Activated B cell treated with CpG ODN at 0.5 μM for 24 hours (primary cell): ENCODE measurements around the gene HSD17B8. TPM values are rescaled to one million over a fixed set of nuclear protein-coding genes. Genes with fewer than 3 reads are reported as not detected.

Experiments used
- ATAC-seq: fragments of 200-7000 bp; cut with Tn5 transposase; one replicate; pipeline ENCODE4 v1.10.0; 2021; ENCODE audit warnings: low read depth, mild to moderate bottlenecking, moderate library complexity
- CTCF ChIA-PET: fragments of 350-600 bp; sonication (Branson Sonifier 250); formaldehyde crosslinking; loops from one replicate; lab custom pipeline; 2021; ENCODE audit warnings: antibody characterized with exemption; lab: Charles Lee
- POLR2A ChIA-PET: fragments of 350-600 bp; sonication (Branson Sonifier 250); formaldehyde crosslinking; loops from one replicate; lab custom pipeline; 2021; ENCODE audit warnings: antibody characterized with exemption; lab: Charles Lee
- DNase-seq: peaks from one replicate; pipeline ENCODE4 v3.0.0; 2022
- H3K27ac Mint-ChIP-seq: one replicate; pipeline ENCODE4 v1.8.0; 2020; ENCODE audit warnings: mixed read lengths
- H3K27me3 Mint-ChIP-seq: one replicate; pipeline ENCODE4 v1.8.0; 2021; ENCODE audit warnings: mixed read lengths
- H3K36me3 Mint-ChIP-seq: one replicate; pipeline ENCODE4 v1.8.0; 2021; ENCODE audit warnings: low read depth, mixed read lengths
- H3K4me1 Mint-ChIP-seq: one replicate; pipeline ENCODE4 v1.8.0; 2021; ENCODE audit warnings: mixed read lengths
- H3K4me3 Mint-ChIP-seq: one replicate; pipeline ENCODE4 v1.8.0; 2020; ENCODE audit warnings: mild to moderate bottlenecking, mixed read lengths
- H3K9me3 Mint-ChIP-seq: one replicate; pipeline ENCODE4 v1.8.0; 2020; ENCODE audit warnings: mixed read lengths
- intact Hi-C: fragments of 100-400 bp; cut with micrococcal nuclease; formaldehyde crosslinking; loops from one replicate; pipeline ENCODE4 v1.15.1; 2024
- total RNA-seq: library from RNA; stranded (reverse); gene quantifications from 2 replicates; pipeline ENCODE4 v1.2.3, GENCODE V29; 2022
- TF ChIP-seq, protein P1 (sequence below): fragments of 200-600 bp; IDR thresholded peaks from one replicate; pipeline ENCODE4 v1.8.0; 2022; ENCODE audit warnings: antibody characterized with exemption, mild to moderate bottlenecking

Gene HSD17B8
- total RNA-seq, 1 donor from 2014 or later = 12.3 TPM

DNA sequence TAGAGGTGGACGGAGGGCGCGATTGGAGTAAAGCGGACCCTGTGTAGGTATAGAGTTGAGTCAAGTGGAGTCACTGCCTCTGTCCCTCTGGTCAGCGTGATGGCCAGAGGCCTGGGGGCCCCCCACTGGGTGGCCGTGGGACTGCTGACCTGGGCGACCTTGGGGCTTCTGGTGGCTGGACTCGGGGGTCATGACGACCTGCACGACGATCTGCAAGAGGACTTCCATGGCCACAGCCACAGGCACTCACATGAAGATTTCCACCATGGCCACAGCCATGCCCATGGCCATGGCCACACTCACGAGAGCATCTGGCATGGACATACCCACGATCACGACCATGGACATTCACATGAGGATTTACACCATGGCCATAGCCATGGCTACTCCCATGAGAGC, 3.3 kb upstream of the HSD17B8 start:
- POLR2A ChIA-PET = no interaction called here
- CTCF ChIA-PET = no interaction called here
- intact Hi-C loops = loop anchor here (2.0 to 10.0 kb wide), 5 partner anchors 88 to 1226 kb away; partner anchors contain the start of genes AGPAT1, DXO, HLA-DOA and RNF5
- H3K4me3 Mint-ChIP-seq = peak overlapping the region; percentile 99
- DNase-seq = no peak
- H3K4me1 Mint-ChIP-seq = peaks cover 80% of the 10 kb centered on the region
- H3K36me3 Mint-ChIP-seq = peaks cover 56% of the 10 kb centered on the region
- TF ChIP-seq, protein P1, sequence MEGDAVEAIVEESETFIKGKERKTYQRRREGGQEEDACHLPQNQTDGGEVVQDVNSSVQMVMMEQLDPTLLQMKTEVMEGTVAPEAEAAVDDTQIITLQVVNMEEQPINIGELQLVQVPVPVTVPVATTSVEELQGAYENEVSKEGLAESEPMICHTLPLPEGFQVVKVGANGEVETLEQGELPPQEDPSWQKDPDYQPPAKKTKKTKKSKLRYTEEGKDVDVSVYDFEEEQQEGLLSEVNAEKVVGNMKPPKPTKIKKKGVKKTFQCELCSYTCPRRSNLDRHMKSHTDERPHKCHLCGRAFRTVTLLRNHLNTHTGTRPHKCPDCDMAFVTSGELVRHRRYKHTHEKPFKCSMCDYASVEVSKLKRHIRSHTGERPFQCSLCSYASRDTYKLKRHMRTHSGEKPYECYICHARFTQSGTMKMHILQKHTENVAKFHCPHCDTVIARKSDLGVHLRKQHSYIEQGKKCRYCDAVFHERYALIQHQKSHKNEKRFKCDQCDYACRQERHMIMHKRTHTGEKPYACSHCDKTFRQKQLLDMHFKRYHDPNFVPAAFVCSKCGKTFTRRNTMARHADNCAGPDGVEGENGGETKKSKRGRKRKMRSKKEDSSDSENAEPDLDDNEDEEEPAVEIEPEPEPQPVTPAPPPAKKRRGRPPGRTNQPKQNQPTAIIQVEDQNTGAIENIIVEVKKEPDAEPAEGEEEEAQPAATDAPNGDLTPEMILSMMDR = no peak
- H3K9me3 Mint-ChIP-seq = no peaks in the 10 kb centered on the region
- no peaks in the 10 kb centered on the region for H3K27me3 Mint-ChIP-seq
- H3K27ac Mint-ChIP-seq = peak overlapping the region; percentile 96
- no peak for ATAC-seq

DNA sequence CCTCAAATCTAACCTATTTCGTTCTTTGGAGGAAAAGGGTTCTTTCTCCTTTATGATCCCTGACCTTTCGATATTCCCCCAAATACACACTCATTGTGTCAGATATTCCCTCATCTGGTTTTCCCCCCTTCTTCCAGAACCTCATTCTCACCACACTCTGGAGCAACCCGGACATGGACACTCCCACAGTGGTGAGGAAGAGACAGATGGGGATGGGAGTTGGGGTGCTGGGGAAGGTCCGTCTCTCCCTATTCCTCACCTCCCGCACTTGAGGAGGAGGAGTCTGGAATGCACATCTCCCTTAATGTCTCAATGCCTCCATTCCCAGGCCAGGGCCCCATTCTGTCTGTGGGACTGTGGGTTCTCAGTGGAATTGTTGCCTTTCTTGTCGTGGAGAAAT, 2.5 kb upstream of the HSD17B8 start:
- Mint-ChIP-seq H3K4me3 (peak overlapping the region; percentile 99), H3K36me3 (peaks cover 50% of the 10 kb centered on the region), H3K4me1 (peaks cover 82% of the 10 kb centered on the region), H3K27me3 (no peaks in the 10 kb centered on the region), H3K9me3 (no peaks in the 10 kb centered on the region), H3K27ac (no peak overlapping the region)
- no peak for ATAC-seq
- POLR2A ChIA-PET = no interaction called here
- intact Hi-C loops = loop anchor here (2.0 to 10.0 kb wide), 5 partner anchors 89 to 1227 kb away; partner anchors contain the start of genes AGPAT1, DXO, HLA-DOA and RNF5
- TF ChIP-seq, protein P1 = no peak
- CTCF ChIA-PET = interaction anchor here (1.6 kb wide), 1 partner anchor 46 kb away, joined by 4 read pairs; no protein-coding TSS in a partner anchor
- DNase-seq = no peak

DNA sequence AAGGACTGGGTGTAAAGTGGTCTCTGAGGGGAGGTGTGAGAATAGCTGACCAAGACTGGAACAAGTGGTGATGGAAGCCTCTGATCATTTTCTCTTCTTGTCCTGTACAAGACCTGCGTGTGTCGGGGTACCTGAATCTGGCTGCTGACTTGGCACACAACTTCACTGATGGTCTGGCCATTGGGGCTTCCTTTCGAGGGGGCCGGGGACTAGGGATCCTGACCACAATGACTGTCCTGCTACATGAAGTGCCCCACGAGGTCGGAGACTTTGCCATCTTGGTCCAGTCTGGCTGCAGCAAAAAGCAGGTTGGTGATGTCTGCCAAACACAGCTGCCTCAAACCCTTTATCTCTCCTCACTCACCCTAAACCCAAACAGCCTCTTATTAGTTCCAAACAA, 1.7 kb upstream of the HSD17B8 start:
- intact Hi-C loops = loop anchor here (5.0 to 10.0 kb wide), 3 partner anchors 1005 to 1228 kb away; partner anchors contain the start of genes AGPAT1, DXO and RNF5
- ATAC-seq (no peak), DNase-seq (no peak)
- TF ChIP-seq, protein P1 = no peak
- ChIA-PET CTCF (interaction anchor here (1.6 kb wide), 1 partner anchor 45 kb away, joined by 4 read pairs; no protein-coding TSS in a partner anchor), POLR2A (interaction anchor here (1.1 kb wide), 1 partner anchor 68 kb away, joined by 4 read pairs; no protein-coding TSS in a partner anchor)
- Mint-ChIP-seq H3K4me1 (peaks cover 78% of the 10 kb centered on the region), H3K9me3 (no peaks in the 10 kb centered on the region), H3K27me3 (no peaks in the 10 kb centered on the region), H3K27ac (no peak overlapping the region), H3K36me3 (peaks cover 41% of the 10 kb centered on the region), H3K4me3 (peak overlapping the region; percentile 50)

DNA sequence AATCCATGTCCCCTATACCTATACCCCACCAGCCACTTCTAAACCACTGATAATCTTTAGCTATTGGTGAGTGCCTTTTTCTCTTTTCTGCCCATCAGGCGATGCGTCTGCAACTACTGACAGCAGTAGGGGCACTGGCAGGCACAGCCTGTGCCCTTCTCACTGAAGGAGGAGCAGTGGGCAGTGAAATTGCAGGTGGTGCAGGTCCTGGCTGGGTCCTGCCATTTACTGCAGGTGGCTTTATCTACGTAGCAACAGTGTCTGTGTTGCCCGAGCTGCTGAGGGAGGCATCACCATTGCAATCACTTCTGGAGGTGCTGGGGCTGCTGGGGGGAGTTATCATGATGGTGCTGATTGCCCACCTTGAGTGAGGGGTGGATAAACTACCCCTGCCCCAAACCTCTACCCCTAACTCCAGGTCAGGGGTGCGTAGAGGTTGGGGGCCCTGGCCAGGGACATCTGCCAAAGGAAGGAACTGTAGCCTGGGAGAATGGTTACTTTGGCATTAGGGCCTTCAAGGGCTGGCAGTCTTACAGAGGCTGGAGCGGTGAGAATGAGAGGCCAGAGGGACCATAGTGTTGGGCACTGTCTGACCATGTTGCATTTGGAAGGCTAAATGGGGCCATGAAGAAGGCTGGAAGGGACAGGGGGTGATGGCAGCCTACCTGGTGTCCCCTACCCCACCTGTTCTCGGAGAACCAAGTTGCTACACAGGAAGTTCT, 851 bp upstream of the HSD17B8 start:
- H3K27ac Mint-ChIP-seq = peak overlapping the region; percentile 32
- H3K27me3 Mint-ChIP-seq = no peaks in the 10 kb centered on the region
- DNase-seq = no peak
- peaks cover 37% of the 10 kb centered on the region for H3K36me3 Mint-ChIP-seq
- CTCF ChIA-PET = interaction anchor here (1.6 kb wide), 1 partner anchor 44 kb away, joined by 4 read pairs; no protein-coding TSS in a partner anchor
- ATAC-seq = no peak
- TF ChIP-seq, protein P1 = no peak
- no peaks in the 10 kb centered on the region for H3K9me3 Mint-ChIP-seq
- peaks cover 70% of the 10 kb centered on the region for H3K4me1 Mint-ChIP-seq
- intact Hi-C loops = loop anchor here (5.0 to 10.0 kb wide), 3 partner anchors 1006 to 1229 kb away; partner anchors contain the start of genes AGPAT1, DXO and RNF5
- POLR2A ChIA-PET = interaction anchor here (1.1 kb wide), 1 partner anchor 68 kb away, joined by 4 read pairs; no protein-coding TSS in a partner anchor
- peak overlapping the region; percentile 87 for H3K4me3 Mint-ChIP-seq

DNA sequence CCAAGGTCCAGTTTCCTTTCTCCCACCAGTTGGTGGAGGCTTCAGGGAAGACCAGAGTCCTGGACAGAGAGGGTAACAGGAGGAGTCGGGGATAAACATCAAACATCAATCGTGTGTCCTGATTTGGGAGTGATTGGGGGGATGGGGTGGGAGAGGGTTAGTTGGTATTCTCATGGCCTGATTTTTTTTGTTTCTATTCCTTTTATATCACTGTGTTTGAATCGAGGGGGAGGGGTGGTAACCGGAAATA, 365 bp upstream of the HSD17B8 start:
- Mint-ChIP-seq H3K4me1 (peaks cover 70% of the 10 kb centered on the region), H3K9me3 (no peaks in the 10 kb centered on the region), H3K27me3 (no peaks in the 10 kb centered on the region), H3K4me3 (peak overlapping the region; percentile 87), H3K27ac (peak overlapping the region; percentile 41), H3K36me3 (peaks cover 35% of the 10 kb centered on the region)
- intact Hi-C loops = loop anchor here (5.0 to 10.0 kb wide), 3 partner anchors 1007 to 1229 kb away; partner anchors contain the start of genes AGPAT1, DXO and RNF5
- TF ChIP-seq, protein P1 = no peak
- ChIA-PET CTCF (interaction anchor here (1.3 kb wide), 1 partner anchor 44 kb away, joined by 3 read pairs; no protein-coding TSS in a partner anchor), POLR2A (interaction anchor here (0.6 to 1.3 kb wide), 6 partner anchors 42 to 232 kb away, joined by 3 to 12 read pairs (median 4); partner anchors contain the start of genes RPS18 and VPS52)
- DNase-seq = no peak
- no peak for ATAC-seq
